Measurements from ENCODE around the gene RIPOR3.

The RIPOR3 gene

DNA sequence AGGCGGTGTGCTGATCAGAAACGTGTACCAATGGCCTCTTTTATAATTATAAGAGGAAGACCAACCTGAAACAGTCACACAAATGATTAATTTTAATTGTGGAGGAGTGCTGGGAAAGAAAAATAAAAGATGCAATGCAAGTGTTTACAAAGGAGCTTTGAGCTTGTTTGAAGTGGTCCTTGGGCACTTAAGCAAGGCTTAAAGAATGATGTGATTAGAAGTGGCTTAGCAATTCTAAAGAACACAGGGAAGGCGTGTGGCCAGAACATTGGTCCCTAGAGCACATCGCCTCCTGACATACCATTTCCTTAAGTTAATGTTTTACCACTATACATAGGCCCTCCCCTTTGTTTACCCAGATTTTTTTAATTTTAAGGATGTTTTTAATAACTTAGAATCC lies 155.0 kb downstream of the RIPOR3 start:
- Histone ChIP-seq H3K27ac (ENCODE audit: low read length) (no peak overlapping the region), H3K9ac (ENCODE audit: low read depth, low read length) (no peak overlapping the region), H3K27me3 (ENCODE audit: insufficient read depth, low read length) (no peaks in the 10 kb centered on the region), H3K9me3 (ENCODE audit: insufficient read depth, low read depth, low read length) (no peaks in the 10 kb centered on the region), H3K4me1 (ENCODE audit: insufficient read depth, low read length) (peaks cover 5% of the 10 kb centered on the region; the same call in 1 of the 2 replicates), H3K4me3 (ENCODE audit: low read length) (no peak overlapping the region), H3K36me3 (ENCODE audit: insufficient read depth, low read depth, low read length) (no peaks in the 10 kb centered on the region)
